Body of pancreas (tissue), 4 donors: ENCODE results near the gene HIPK3.

ENCODE experiments used
- CTCF ChIP-seq, 7 experiments: fragments of 450-650 bp in 4 of 7; fragments of 200-600 bp in 3 of 7; sonication (generic) in 3 of 7; IDR thresholded peaks; one replicate each; pipeline ENCODE4 v1.5.1; 2016 to 2019; ENCODE audit warnings: antibody characterized with exemption in 7 of 7
- POLR2A ChIP-seq, 3 donors: fragments of 450-650 bp; IDR thresholded peaks; one replicate each; pipeline ENCODE4 v1.6.1; 2016; ENCODE audit warnings: antibody characterized with exemption in 3 of 3, mild to moderate bottlenecking in 2 of 3

DNA sequence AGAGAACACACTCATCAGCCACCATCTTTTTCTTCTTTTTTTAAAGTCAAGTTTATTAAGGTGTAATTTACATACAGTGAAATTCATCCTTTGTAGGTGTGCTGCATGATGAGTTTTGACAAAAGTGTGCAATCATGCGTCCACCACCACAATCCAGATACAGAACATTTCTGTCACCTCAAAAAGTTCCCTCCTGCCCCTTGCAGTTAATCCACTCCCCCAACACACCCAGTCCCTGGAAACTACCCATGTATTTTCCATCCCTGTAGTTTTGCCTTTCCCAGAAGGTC, 126.7 kb downstream of the HIPK3 start:
- TF ChIP-seq CTCF (IDR thresholded peaks at IDR 0.05) (no peak), POLR2A (IDR thresholded peaks at IDR 0.05) (no peak)
